GM19324 (cell line): ENCODE results near the gene TGFB1.
A peak's percentile ranks its signal among the peaks of the same experiment; 100 is the strongest.
"Not testable (repeated sequence)": the region's sequence is repeated elsewhere in the genome, so short reads cannot be mapped to it uniquely, and the experiment has no call there.

Experiments
- ATAC-seq: cut with Tn5 transposase; IDR thresholded peaks from one replicate; pipeline ENCODE4 v1.9.1; 2021; ENCODE audit warnings: mild to moderate bottlenecking, moderate library complexity; ENCODE audit not compliant: unreplicated experiment, low FRiP score

TGFB1 gene

DNA sequence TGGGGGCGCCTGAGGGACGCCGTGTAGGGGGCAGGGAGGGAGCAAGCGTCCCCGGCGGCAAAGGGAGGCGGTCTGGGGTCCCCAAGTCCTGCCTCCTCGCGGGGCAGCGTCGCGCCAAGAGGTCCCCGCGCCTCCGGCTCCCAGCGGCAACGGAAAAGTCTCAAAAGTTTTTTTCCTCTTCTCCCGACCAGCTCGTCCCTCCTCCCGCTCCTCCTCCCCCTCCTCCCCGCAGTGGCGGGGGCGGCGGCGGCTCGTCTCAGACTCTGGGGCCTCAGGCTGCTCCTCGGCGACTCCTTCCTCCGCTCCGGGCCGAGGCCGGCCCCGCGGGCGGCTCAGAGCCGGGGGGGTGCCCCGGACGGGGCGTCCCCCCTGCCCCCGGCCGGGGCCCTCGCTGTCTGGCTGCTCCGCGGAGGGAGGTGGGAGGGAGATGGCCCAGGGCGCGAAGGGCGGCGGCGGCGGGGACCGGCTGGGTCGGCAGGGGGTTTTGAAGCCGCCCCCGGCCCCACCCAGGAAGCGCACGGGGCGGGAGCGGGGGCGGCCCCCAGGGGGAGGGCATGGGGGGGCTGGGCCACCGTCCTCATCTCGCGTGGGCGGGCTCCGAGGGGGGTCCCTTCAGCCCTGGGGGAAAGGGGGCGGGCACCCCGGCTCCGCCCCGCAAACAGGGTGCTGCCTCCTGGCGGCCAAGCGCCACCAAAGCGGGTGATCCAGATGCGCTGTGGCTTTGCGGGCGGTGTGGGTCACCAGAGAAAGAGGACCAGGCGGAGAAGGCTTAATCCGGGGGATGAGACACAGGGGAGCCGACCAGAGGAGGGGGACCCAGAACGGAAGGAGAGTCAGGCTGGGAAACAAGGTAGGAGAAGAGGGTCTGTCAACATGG is at the start of gene TGFB1:
TSS of gene TGFB1 (minus strand) at position 457 of the 877 bp plus-strand sequence. CDS start 878 bp downstream, outside the sequence.
- peak; percentile 62 for ATAC-seq

DNA sequence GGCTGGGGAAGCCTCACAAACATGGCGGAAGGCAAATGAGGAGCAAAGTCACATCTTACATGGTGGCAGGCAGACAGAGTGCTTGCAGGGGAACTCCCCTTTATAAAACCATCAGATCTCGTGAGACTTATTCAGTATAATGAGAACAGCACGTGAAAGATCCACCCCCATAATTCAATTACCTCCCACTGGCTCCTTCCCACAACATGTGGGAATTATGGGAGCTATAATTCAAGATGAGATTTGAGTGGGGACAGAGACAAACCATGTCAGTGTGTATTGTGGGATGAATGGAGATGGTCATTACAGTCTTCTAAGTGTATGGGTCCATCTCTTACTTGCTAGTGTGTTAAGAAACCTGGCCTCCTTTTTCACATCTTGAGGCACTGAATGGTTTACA is 48.3 kb upstream of the TGFB1 start:
- ATAC-seq: no peak

DNA sequence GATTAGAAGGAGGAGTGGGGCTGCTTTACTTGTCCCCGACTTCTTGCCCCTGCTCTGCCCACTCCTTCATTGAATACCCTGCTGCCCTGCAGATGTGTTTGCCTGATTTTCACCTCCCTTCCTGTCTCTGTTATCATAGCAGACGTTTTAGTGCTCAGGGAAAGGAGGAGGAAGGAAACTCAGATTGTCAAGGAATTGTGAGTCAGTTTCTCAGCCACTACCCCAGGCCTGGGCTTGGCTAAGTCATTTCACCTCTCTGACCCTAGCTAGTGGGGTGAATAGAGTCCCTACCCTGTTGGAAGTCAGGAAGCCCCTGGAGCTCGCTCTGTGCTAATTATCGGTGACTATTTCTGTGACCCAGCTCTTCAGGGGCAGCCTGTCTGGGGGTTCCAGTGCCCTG is 47.8 kb upstream of the TGFB1 start:
- no peak for ATAC-seq

DNA sequence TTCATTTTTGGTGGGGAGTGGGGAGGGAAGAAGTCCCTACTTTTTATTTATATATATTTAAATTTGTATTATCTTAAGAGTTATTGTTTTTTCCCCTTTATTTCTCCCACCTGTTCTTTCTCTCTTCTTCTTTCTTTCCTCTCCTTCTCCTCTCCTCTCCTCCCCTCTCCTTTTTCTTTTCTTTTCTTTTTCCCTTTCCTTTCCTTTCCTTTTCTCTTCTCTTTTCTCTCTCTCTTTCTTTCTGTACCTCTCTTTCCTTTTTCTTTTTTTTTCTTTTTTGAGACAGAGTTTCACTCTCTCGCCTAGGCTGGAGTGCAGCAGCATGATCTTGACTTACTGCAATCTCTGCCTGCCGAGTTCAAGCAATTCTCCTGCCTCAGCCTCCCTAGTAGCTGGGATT is 45.8 kb upstream of the TGFB1 start:
- ATAC-seq: no peak

DNA sequence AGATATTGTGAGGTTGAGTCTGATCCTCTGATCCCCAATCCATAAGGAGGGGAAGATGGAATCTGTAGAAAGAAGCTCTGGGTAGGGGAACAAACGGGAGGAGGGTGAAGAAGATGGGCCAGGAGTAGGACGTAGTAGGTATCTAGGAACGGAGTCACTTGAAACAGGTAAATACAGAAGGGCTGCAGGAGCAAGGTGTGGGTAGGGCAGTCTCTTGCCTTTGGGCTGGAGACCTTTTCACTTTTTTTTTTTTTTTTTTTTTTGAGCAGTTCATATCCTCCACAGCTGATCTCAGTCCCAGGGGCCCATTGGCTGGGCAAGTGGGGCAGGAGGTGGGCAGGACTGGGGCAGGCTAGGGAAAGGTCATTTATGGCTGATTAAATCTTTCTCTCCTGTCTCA is 45.4 kb upstream of the TGFB1 start:
- no peak for ATAC-seq

DNA sequence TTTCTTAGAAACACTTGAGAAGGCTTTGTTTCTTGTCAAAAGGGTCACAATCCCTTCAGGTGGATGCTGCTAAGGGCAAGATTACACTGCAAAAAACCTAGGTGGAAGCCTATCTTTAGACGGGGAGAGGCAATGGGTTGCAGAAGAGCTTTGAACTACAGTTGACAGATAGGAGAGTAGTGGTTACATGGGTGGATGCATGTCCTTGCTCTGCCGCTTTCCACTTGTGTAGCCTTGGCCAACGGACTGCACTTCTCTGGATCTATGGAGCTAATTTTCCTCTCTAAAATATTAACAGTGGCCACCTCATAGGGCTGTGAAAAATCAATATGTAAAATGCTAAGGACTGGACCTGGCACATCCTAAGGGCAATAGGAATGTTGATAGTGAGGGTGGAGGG is 44.9 kb upstream of the TGFB1 start:
- no peak for ATAC-seq

DNA sequence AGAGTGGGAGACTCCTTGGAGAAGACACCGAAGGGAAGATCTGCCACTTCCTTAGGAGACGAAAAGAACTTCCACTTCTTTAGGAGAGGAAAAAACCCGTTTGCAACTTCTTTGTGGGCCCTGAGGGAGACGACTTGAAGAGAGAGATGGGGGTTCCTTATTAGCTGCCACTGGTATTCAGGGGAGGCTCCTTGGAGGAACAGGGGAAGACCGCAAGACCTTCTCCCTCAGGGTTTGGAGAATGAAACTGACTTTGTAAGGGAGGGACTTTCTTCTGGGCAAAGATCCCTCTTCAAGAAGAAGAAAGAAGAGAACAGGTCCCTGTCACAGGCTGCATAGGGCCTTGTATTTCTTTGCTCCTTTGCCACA is 44.3 kb upstream of the TGFB1 start:
- ATAC-seq: no peak

DNA sequence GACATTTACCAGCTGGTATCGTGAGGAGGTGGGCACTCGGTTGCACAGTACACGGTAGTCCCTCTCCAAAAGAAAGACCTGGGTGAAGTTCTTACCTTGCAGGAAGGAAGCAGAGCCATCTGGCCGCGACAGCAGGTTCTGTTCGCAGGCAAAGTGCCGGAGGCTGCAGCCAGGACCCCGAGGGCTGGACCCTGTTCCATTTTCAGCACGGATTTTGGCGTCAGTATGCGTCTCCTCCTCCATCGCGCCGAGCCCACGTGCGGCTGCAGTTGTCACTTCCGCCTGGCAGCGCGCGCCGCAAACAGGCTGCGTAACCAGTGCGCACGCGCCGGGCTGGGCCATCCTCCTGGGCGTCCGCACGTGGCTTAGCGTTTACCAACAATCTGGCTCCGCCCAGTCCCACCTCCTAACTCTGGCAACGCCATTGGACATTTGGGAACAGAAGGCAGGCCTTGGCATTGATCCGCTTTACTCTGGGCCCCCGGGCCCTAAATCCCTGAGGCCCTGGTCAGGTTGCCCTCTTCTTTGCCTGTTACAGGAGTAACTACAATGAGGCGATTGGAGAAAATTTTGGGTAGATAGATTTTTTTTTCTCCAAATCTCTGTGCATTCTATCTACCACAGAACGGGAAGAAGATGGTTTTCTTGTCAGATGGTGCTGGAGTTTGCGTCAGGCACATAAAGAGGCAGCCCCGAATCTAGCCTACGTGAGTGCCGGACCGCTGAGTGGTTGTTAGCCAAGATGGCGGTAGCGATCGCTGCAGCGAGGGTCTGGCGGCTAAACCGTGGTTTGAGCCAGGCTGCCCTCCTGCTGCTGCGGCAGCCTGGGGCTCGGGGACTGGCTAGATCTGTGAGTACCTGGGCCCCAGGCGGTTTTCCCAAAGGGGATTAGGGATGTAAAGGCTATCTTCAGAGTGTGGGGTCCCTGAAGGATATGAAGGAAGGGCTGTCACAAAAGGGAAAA is 43.6 kb upstream of the TGFB1 start, which contains the start of the genes BCKDHA and EXOSC5:
TSS of gene BCKDHA (plus strand) at position 733 of the 964 bp plus-strand sequence. CDS start at position 743, 10 bp downstream.
TSS of gene EXOSC5 (minus strand) at position 274 of the 964 bp plus-strand sequence. CDS start at position 243, 31 bp downstream.
- peak; percentile 93 for ATAC-seq

DNA sequence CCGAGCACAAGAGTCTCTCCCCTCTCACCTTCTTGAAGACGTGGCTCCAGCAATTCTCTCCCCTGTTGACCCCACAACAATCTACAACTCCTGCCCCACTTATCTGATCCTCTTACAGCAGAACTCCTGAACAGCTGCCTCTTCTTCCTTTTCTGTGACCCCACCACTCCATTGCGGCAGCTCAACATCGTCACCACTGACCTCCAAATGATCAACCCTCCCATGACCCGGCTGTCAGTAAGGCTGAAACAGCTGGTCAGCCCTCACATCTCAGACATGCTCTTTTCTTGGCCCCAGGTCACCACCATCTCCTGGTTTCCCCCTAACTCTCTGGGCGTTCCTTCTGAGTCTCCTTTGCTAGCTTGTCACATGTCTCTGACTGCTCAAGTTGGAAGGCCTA is 41.6 kb upstream of the TGFB1 start:
- ATAC-seq: no peak

DNA sequence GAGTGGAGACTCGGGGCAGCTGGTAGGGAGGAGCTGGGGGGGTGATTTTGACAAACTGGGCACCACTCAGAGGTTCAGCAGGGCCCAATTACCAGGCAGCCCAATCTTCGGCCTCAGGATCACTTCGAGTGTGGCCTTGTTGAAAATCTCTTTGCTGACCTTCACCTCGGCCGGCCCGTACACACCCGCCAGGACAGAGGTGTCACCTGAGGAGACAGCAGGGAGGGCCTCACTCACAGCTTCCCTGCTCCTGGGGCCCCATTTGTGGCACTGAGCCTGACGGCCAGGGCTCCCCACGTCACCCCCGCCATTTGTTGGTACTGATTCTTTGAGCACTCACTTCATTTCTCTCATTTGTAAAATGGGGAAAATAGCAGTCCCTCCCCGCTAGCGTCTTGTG is 39.1 kb upstream of the TGFB1 start:
- ATAC-seq: no peak

DNA sequence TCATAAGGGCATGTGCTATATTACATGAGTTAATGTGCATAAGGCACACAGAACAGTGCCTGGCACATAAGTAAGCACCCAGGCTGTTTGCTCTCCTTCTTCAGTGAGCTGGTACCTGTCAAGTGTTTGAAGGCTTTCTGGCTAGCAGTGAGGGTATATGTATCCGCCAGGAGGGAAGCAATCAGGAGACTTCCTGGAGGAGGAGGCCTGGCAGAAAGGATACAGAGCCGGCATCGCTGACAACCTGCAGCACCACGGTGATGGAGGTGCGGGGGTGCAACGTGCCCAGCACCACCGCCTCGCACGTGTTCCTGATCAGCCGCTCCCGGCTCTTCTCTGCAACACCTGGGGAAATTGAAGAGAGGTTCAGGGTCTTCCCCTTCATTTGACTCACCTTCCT is 37.9 kb upstream of the TGFB1 start:
- no peak for ATAC-seq

DNA sequence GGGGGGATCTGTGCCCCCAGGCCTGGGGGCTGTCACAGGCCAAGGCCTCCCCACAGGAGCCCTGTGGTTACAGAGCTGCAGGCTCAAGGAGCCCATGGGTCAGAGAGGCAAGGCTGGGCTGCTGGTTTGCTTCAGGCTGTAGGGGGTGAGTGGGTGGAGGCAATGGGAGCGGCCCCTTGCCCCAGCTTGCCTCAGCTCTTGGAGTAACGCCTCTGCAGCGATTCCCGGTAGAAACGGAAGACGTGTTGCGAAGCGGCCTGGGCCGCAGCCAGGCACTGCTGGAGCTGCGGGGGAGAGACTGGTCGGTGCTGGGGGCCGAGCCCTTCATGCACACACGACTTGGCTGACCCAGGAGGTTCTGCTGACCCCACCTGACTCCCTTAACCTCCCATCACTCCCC is 32.7 kb upstream of the TGFB1 start:
- ATAC-seq: no peak

DNA sequence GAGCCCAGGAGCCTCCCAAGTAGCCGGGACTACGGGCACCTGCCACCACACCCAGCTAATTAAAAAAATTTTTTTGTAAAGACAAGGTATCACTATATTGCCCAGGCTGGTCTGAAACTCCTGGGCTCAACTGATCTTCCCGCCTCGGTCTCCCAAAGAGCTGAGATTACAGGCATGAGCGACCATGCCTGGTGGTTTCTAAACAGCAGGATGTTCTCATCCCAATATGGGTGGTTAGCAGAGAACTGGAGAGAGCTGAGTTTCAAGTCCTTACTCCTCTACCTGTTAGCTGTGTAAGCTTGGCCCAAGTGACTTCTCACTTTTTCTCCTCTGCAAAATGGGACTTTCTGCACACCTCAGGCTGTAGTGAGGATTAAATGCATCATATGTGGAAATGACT is 30.6 kb upstream of the TGFB1 start:
- no peak for ATAC-seq

DNA sequence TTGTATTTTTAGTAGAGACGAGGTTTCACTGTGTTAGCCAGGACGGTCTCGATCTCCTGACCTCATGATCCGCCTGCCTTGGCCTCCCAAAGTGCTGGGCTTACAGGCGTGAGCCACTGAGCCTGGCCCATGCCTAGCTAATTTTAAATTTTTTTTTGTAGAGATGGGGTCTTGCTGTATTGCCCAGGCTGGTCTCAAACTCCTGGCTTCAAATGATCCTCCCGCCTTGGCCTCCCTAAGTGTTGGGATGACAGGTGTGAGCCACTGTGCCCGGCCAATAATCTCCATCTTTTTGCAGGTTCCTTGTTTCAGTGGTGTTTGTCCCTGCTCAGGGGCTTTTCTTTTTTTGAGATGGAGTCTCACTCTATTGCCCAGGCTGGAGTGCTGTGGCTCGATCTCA is 27.8 kb upstream of the TGFB1 start:
- not testable (repeated sequence) for ATAC-seq

DNA sequence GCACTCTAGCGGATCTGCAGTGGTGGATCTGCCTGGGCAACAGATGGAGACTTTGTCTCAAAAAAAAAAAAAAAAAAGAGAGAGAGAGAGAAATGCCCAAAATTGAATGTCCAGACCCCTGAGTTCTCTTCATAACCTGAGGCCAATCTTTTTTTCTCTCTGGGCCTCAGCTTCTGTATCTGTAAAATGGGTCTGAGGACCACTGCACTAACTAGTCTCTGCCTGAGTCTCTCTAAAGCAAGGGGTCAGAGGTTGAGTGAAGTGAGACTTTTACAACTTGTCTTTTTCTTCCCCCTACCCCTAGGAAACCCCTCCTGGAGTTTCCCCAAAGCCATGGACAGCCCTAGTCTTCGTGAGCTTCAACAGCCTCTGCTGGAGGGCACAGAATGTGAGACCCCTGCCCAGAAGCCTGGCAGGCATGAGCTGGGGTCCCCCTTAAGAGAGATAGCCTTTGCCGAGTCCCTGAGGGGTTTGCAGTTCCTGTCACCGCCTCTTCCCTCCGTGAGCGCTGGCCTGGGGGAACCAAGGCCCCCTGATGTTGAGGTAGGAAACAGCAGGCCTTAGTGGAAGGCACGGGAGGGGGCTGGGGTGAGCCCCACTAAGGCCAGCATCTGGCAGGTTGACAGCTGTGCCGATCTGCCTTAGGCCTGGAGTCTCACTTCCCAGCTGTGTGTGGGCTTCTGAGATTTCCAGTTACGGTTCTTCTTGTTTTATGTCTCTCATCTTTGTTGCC is 24.4 kb upstream of the TGFB1 start:
- ATAC-seq: no peak

DNA sequence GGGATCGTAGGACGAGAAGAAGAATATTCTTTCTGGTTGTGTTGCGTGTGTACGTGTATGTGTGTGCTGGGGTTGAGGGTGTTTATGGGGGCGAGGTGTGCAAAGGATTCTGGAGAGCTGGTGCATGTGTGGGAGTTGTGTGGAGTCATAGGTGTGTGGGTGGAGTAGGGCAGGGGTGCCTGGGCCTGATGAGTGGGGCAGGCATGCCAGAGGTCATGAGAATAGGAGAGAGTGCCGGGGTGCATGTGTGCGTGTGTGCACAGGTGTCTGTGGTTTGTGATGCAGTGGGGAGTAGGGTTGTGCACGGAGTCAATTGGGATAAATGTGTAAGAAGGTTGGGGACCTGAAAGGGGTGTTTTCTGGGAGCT is 23.3 kb upstream of the TGFB1 start:
- no peak for ATAC-seq

DNA sequence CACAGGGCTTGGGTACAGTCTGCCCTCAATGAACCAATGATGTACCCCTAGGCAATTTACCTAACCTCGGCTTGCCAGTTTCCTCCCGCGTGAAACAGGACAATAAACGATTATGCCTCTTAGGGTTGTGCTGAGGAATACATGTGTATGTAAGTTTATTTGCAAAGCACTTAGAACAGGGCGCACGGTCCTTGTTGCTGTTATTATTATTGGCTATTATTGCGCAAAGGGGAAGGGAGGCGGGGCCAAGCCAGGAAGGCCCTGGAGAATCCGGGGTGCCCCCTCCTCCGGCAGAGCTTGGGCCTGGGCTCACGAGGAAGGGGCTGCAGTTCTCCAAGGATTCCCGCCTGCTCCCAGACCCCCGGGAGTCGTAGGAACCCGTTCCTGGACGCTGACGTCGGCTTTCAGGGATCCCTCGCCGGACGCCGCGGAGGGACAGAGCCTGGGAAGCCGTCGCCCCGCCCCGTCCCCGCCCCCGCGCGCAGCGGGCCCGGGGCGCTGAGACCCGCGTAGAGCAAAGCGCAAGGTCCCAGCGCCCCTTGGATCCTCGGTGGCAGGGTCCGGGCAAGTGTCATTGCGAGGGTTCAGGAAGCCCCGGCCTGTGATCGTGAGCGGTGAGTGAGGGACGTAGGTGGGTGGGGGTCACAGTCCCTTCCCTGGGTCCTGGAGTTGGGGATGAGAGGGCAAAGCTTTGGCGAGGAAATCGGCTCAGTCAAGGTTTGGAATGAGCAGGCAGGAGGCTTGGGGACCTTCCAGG is 22.7 kb upstream of the TGFB1 start, which contains the start of gene TMEM91:
TSS of gene TMEM91 (plus strand) at position 293 of the 757 bp plus-strand sequence. CDS start 1,777 bp downstream, outside the sequence.
- ATAC-seq: no peak

DNA sequence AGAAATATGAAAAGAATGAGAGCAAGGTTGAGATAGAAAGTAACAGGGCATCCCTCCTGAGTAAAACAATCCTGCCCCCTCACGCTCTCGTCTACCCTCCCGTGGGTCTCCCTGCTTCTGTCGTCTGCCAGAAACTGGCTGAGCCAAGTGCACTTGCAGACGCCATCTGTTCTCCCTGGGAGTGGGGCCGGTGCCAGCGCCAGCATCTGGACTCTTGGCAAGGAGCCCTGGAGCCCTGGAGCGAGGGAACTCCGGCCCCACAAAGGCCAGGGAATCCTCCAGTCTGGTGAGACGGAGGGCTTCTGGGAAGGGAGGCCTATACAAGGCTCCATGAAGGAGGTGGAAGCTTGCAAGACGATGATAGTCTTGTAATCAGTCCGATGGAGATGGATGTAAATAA is 20.3 kb upstream of the TGFB1 start:
- ATAC-seq: no peak

DNA sequence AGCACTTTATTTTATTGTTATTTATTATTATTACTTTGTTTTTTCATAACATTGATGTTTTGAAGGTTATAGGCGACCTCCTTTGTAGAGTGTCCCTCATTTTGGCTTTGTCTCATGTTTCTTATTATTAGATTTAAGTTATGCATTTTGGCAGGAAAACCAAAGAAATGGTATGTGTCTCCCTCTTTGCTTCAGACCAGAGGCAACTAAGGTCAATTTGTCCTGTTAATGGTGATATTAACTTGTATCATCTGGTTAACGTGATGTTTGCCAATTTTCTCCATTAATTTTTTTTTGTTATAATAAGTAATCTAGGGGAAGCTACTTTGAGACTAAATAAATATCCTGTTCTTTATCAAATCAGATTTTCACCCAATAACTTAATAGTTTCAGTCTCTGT is 18.8 kb upstream of the TGFB1 start:
- no peak for ATAC-seq

DNA sequence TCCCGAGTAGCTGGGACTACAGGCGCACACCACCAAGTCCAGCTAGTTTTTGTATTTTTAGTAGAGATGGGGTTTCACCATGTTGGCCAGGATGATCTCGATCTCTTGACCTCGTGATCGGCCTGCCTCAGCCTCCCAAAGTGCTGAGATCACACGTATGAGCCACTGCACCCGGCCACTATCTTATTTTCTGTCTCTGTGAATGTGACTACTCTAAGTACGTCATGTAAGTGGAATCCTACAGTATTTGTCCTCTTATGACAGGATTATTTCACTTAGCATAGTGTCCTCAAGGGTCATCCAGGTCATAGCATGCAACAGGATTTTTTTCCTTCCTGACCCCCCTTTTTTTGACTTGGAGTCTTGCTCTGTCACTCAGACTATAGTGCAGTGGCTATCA is 17.8 kb upstream of the TGFB1 start:
- no peak for ATAC-seq
